Testis (tissue), 3 donors: ENCODE measurements around the gene VSIG8. TPM values are rescaled to one million over a fixed set of nuclear protein-coding genes. Genes with fewer than 3 reads are reported as not detected.
A peak's percentile ranks its signal among the peaks of the same experiment; 100 is the strongest.

Experiments
- DNase-seq: peaks from one replicate; pipeline ENCODE4 v3.0.0-alpha.2; 2019
- H3K27ac ChIP-seq, 2 donors: fragments of 200-600 bp; sonication (generic); one replicate each; pipeline ENCODE4 v1.5.1; 2019
- H3K27me3 ChIP-seq: fragments of 200-600 bp; sonication (generic); one replicate; pipeline ENCODE4 v1.5.1; 2019
- H3K36me3 ChIP-seq: fragments of 200-600 bp; sonication (generic); one replicate; pipeline ENCODE4 v1.5.1; 2017; ENCODE audit warnings: low read depth; ENCODE audit errors: missing control alignments
- H3K4me1 ChIP-seq: fragments of 200-600 bp; sonication (generic); one replicate; pipeline ENCODE4 v1.5.1; 2019
- H3K4me3 ChIP-seq, 2 donors: fragments of 200-600 bp; sonication (generic); one replicate each; pipeline ENCODE4 v1.5.1; 2017 to 2019
- H3K9me3 ChIP-seq: fragments of 200-600 bp; sonication (generic); one replicate; pipeline ENCODE4 v1.5.1; 2017
- POLR2A ChIP-seq: fragments of 450-650 bp; IDR thresholded peaks from one replicate; pipeline ENCODE4 v1.6.1; 2017; ENCODE audit warnings: antibody characterized with exemption, mild to moderate bottlenecking, moderate library complexity
- WGBS, 2 donors: methylation state at CpG; one replicate each; pipeline ENCODE4 v1.1.5; 2018; 5-methylcytosine and 5-hydroxymethylcytosine counted together
- intact Hi-C: fragments of 100-400 bp; cut with DNase I; formaldehyde crosslinking; loops from one replicate; pipeline ENCODE4 v1.15.1; 2023; ENCODE audit warnings: low total_unique reads
- polyA plus RNA-seq: library from polyadenylated mRNA; stranded (reverse); fragments of 350-450 nt; fragmentation: Illumina TruSeq; extraction: RNeasy Lipid Tissue Mini Kit (QIAGEN cat#74804); gene quantifications from one replicate; pipeline ENCODE4 v1.2.3, GENCODE V29; 2014; ENCODE audit warnings: low read depth, low replicate concordance; ENCODE audit not compliant: insufficient read depth
- total RNA-seq, 2 donors: library from RNA; depleted of rRNA; stranded (reverse); fragments of >200 nt; gene quantifications; one replicate each; pipeline ENCODE4 v1.2.3, GENCODE V29; 2016
- TF ChIP-seq, protein P1 (sequence below), 3 experiments: fragments of 450-650 bp in 2 of 3; fragments of 200-600 bp in 1 of 3; sonication (generic) in 1 of 3; IDR thresholded peaks; one replicate each; pipeline ENCODE4 v1.5.1; 2016 to 2019; ENCODE audit warnings: antibody characterized with exemption in 3 of 3, mild to moderate bottlenecking in 2 of 3, moderate library complexity in 1 of 3

The VSIG8 gene
- total and polyA plus RNA-seq, 3 donors from 2014 or later = 0.43 to 0.55 TPM; not detected in 1

- H3K4me1 ChIP-seq = no peaks in the 10 kb centered on the region
- no peaks in the 10 kb centered on the region for H3K9me3 ChIP-seq
- intact Hi-C loops = no loop called here
- H3K36me3 ChIP-seq = no peaks in the 10 kb centered on the region
- WGBS, 2 donors = 82 to 86% methylated on average over 8 of the region's 8 CpGs
- no peak overlapping the region for H3K27ac ChIP-seq
- H3K4me3 ChIP-seq = no peak overlapping the region
- TF ChIP-seq, protein P1, sequence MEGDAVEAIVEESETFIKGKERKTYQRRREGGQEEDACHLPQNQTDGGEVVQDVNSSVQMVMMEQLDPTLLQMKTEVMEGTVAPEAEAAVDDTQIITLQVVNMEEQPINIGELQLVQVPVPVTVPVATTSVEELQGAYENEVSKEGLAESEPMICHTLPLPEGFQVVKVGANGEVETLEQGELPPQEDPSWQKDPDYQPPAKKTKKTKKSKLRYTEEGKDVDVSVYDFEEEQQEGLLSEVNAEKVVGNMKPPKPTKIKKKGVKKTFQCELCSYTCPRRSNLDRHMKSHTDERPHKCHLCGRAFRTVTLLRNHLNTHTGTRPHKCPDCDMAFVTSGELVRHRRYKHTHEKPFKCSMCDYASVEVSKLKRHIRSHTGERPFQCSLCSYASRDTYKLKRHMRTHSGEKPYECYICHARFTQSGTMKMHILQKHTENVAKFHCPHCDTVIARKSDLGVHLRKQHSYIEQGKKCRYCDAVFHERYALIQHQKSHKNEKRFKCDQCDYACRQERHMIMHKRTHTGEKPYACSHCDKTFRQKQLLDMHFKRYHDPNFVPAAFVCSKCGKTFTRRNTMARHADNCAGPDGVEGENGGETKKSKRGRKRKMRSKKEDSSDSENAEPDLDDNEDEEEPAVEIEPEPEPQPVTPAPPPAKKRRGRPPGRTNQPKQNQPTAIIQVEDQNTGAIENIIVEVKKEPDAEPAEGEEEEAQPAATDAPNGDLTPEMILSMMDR (IDR thresholded peaks at IDR 0.05) = no peak
- TF ChIP-seq POLR2A = no peak
- DNase-seq = no peak
- no peaks in the 10 kb centered on the region for H3K27me3 ChIP-seq
Measured at GRCh38 chr1:159884296-159884695, 21.8 kb upstream of the VSIG8 start.

GRCh38 chr1:159883134-159883533 is 20.7 kb upstream of the VSIG8 start:
- no peak for DNase-seq
- no peak overlapping the region for H3K27ac ChIP-seq
- no peaks in the 10 kb centered on the region for H3K36me3 ChIP-seq
- no peaks in the 10 kb centered on the region for H3K4me1 ChIP-seq
- no peaks in the 10 kb centered on the region for H3K9me3 ChIP-seq
- H3K4me3 ChIP-seq = no peak overlapping the region
- TF ChIP-seq POLR2A = no peak
- TF ChIP-seq, protein P1 (IDR thresholded peaks at IDR 0.05) = no peak
- no peaks in the 10 kb centered on the region for H3K27me3 ChIP-seq
- WGBS, 2 donors = 91 to 95% methylated on average over 3 to 4 of the region's 4 CpGs
- intact Hi-C loops = no loop called here

GRCh38 chr1:159882527-159882862 is 20.0 kb upstream of the VSIG8 start:
- Histone ChIP-seq H3K36me3 (no peaks in the 10 kb centered on the region), H3K4me3 (no peak overlapping the region), H3K9me3 (no peaks in the 10 kb centered on the region), H3K4me1 (no peaks in the 10 kb centered on the region), H3K27me3 (no peaks in the 10 kb centered on the region), H3K27ac (no peak overlapping the region)
- WGBS, 2 donors = 93 to 94% methylated on average over 2 of the region's 2 CpGs
- TF ChIP-seq POLR2A = no peak
- TF ChIP-seq, protein P1 (IDR thresholded peaks at IDR 0.05) = no peak
- no peak for DNase-seq
- intact Hi-C loops = no loop called here

DNA sequence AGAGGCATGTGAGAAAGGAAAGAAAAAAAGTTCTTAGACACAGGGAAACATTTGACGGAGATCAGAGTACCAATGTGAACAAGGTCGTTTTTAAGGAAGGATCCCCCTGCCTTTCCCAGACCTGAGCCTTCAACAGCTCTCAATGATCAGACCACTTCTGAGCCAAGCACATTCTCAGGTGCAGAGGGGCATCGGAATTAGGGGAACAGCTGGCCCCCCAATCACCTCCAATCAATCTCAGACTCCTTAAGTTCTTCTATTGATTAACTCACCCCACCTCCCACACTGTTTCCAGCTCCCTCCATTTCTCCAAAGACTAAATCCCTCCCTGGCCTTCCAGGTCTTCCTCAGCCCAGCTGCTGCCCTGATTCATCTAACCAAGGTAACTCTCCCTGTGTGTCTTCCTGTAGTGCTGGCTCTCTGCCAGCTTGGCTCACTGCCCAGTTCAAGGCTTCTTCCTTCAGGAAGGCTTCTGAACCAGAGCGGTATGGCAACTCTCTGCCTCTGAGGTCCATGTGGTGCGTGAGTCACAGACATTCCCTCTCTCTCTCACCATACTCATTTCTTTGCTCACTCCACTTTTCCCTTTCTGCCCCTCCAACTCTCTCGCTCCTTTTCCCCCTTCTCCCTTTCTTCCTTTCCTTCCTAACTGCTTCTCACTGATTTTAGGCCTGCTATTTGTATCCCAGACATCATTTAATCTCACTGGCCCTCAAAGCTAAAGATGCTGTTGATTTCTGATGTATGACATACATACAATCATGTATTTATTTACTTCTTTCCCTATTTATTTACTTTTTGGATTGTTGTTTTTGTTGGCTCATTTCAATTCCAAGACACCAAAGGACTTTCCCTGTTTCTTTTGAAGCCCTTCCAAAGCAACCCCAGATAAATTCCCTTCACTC is 19.4 kb upstream of the VSIG8 start:
- intact Hi-C loops = no loop called here
- WGBS, 2 donors = 65 to 75% methylated on average over 6 of the region's 6 CpGs

More for the DNA sequence above, 19.4 kb upstream of the VSIG8 start:
- TF ChIP-seq POLR2A = no peak
- TF ChIP-seq, protein P1 (IDR thresholded peaks at IDR 0.05) = no peak
- no peaks in the 10 kb centered on the region for H3K4me1 ChIP-seq
- H3K27ac ChIP-seq = no peak overlapping the region
- DNase-seq = peak; percentile 53
- H3K9me3 ChIP-seq = no peaks in the 10 kb centered on the region
- no peak overlapping the region for H3K4me3 ChIP-seq
- no peaks in the 10 kb centered on the region for H3K36me3 ChIP-seq
- H3K27me3 ChIP-seq = no peaks in the 10 kb centered on the region
